ENCODE results near the gene ZC3HAV1.
"Not testable (repeated sequence)": the region's sequence is repeated elsewhere in the genome, so short reads cannot be mapped to it uniquely, and the experiment has no call there.

ZC3HAV1 gene

DNA sequence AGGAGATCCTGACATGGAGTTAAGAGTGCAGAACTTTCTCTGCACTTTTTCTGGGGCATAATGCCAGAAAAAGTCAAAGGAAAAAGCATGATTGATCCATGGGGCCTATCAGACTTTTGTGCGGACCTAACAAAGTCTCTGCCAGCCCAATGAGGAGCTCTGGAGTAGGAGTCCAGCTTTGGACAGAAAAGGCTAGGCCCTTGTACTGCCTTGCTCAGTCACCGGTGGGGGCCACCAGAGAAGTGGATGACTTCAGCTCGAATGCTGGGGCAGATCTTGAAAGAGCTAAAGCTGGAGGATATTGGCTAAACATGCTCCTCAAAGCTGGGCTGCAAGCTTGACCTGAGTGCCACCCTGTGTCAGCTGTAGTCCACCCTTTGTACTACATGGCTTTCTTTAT is 2.8 kb upstream of the ZC3HAV1 start:
- DNase-seq: no peak

DNA sequence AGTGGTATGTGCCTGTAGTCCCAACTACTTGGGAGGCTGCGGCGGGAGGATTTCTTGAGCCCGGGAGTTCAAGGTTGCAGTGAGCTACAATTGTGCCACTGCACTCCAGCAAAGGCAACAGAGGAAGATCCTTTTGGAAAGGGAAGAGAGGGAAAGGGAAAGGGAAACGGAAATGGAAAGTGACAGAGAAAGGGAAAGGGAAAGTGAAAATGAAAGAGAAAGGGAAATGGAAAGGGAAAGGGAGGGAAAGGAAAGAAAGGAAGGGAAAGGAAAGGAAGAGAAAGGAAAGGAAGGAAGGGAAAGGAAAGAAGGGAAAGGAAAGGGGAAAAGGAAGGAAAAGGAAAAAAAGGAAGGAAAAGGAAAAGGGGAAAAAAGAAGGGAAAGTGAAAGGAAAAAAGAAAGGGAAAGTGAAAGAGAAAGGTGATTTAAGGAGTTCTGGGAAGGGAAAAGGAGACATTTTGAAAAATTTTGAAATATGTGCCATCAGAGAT is 2.3 kb upstream of the ZC3HAV1 start:
- no peak for DNase-seq

- no peak for DNase-seq
These were observed 1.6 kb upstream of the ZC3HAV1 start for GRCh38 chr7:139111147-139111546.

DNA sequence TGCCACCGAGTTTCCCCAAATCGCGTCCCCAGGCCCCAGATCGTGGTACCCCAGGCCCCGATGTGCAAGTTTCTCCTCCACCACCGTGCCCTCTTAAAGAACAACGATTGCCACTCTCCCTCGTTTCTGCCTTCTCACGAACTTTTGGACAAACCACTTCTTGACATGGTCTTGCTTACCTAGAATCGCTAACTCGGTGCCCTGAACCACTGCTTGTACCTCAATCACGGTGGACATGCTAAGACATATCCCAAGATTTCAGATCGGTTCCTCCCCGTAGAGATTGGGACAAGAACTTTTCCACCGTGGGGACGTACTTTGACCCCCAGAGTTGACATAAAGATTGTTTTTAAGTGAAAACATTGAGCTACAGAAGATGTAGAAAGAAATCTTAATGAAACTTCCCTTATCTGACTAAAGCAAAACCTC is 477 bp upstream of the ZC3HAV1 start:
- DNase-seq: no peak

DNA sequence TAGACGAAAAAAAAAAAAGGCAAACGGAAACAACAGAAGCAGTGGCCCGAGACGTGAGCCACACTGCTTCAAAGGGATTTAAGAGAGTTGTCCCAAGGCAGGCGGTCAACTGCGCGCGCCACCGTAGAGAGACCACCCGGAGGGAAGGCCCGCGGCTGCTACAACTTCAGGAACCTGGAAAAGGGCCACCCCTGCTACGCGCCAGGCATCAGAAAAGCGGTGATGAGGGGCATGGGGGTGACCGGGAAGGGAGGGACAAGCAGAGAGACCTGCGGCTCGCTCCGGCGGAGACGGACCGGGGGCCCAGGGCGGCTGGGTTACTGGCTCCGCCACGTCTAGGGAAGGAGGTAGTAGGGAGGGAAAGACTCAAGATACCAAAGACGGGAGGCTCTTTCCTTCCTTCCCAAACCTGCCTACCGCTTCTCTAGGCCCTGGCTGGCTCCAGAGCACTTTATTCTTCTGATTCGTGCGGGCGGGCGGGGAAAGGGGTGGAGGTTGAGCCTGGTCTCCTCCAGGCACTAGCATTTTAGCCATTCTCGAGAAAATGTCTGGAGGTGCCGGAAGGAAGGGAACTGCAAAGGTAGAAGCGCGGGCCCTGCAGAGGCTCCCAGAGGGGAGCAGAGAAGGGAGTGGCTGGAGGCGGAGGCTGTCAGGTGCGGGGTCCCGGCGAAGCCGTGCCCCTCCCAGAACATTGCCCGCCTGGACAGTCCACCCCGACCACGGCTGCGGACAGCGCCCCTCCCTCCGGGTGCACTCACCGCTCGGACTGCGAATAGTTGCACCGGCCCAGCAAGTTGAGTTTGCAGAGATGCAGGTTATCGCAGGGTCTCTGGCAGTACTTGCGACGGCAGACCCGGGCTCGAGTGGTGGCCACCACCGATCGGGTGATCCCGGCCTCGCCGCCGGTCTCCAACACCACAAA is 993 bp downstream of the ZC3HAV1 start:
- DNase-seq: no peak

GRCh38 chr7:139106959-139107358 is 2.6 kb downstream of the ZC3HAV1 start:
- DNase-seq: no peak

DNA sequence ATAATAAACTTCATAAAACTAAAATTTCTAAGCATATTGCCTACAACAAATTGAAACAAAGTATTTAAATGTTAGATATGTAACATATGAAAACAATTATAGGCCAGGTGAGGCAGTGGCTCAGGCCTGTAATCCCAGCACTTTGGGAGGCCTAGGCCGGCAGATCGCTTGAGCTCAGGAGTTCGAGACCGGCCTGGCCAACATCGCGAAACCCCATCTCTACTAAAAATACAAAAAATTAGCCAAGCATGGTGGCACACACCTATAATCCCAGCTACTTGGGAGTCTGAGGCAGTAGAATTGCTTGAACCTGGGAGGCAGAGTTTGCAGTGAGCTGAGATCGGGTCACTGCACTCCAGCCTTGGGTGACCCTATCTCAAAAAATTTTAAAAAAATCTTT is 3.3 kb downstream of the ZC3HAV1 start:
- DNase-seq: not testable (repeated sequence)

DNA sequence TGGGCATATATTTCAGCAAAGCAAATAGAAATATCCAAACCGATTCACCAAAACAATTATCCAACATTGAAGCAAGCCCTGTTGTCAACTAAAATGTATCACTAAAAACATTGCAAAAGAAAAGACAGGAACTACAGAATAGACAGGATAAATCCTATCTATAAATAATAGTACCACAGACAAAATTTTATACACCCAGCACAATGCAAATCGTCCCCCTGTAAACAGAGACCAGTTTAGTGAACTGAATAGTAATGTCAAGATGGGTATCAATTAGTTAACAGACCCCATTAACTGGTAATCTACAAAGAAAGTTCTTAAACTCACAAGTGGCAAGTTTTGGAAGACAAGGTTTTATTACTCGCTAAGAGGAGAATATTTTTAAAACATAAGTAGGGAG is 4.0 kb downstream of the ZC3HAV1 start:
- no peak for DNase-seq

DNA sequence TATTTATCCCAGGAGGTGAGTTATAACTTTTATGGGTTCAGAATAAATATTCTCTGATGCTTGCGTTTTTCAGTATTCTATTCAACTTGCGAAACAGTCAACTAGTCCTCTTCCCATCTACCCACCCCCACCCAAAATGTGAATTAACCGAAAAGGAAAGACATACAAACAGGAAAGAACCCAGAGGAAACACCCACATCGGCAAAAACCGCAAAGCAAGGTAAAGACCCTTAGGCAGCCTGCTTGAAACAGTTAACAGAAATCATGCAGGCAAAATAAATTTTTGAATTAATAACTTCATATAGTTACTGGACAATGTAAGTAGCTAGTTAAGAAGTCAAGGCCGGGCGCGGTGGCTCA is 5.4 kb downstream of the ZC3HAV1 start:
- no peak for DNase-seq

GRCh38 chr7:139103057-139103815 is 6.3 kb downstream of the ZC3HAV1 start:
- DNase-seq: no peak

- DNase-seq: not testable (repeated sequence)
These were observed 7.8 kb downstream of the ZC3HAV1 start for GRCh38 chr7:139101637-139102158.

DNA sequence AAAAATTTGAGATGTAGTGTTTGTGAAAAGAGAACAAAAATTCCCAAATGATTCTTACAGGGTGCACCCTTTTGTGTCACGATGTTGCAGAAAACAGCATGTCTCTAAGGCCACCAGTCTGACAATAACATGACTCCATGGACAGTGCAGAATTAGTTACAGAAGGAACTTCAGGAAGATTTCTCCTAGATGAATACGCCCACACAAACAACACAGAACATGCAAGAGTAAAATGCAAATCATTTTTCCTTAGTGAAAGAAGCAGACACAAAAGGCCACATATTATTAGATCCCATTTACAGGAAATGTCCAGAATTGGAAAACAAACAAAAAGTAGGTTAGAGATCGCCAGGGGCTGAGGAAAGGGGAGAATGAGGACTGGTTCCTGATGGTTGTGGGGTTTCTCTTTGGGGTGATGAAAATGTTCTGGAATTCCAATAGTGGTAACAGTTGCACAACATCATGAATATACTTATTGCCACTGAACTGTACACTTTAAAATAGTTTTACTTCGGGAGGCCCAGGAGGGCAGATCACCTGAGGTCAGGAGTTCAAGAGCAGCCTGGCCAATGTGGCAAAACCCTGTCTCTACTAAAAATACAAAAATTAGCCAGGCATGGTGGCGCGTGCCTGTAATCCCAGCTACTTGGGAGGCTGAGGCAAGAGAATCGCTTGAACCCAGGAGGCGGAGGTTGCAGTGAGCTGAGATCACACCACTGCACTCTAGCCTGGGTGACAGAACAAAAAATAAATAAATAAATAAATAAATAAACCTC is 10.2 kb downstream of the ZC3HAV1 start:
- no peak for DNase-seq

DNA sequence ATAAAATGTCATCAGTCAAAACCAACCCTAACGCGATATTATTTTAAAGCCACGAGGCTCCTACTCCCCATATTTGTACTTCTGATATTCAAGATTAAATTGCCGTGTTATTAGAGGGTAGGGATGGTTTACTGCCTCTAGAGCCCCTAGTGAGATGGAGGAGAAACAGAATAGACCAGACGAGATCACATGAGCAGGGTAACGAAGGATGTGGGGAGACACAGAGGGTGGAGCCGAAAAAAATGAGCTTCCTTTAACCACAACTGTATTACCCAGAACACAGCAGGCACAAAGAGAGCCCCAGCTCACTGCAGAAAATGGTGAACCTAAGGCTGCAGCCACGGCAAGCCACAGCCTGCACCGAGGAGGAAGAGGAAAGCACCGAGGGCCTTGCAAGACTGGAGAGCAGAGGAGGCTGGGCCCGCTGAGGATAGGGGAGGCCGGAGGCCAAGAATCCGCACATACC is 14.3 kb downstream of the ZC3HAV1 start:
- no peak for DNase-seq

GRCh38 chr7:139094596-139094995 is 14.9 kb downstream of the ZC3HAV1 start:
- DNase-seq: no peak

GRCh38 chr7:139094030-139094429 is 15.5 kb downstream of the ZC3HAV1 start:
- DNase-seq: no peak

DNA sequence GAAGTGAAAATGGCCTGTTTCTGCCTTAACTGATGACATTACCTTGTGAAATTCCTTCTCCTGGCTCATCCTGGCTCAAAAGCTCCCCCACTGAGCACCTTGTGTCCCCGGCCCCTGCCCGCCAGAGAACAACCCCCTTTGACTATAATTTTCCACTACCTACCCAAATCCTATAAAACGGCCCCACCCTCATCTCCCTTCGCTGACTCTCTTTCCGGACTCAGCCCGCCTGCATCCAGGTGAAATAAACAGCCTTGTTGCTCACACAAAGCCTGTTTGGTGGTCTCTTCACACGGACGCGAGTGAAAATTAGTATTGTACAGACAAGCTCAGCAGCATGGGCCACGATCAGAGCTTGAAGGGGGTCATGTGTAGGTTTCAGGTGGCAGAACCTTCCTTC is 16.0 kb downstream of the ZC3HAV1 start:
- not testable (repeated sequence) for DNase-seq

DNA sequence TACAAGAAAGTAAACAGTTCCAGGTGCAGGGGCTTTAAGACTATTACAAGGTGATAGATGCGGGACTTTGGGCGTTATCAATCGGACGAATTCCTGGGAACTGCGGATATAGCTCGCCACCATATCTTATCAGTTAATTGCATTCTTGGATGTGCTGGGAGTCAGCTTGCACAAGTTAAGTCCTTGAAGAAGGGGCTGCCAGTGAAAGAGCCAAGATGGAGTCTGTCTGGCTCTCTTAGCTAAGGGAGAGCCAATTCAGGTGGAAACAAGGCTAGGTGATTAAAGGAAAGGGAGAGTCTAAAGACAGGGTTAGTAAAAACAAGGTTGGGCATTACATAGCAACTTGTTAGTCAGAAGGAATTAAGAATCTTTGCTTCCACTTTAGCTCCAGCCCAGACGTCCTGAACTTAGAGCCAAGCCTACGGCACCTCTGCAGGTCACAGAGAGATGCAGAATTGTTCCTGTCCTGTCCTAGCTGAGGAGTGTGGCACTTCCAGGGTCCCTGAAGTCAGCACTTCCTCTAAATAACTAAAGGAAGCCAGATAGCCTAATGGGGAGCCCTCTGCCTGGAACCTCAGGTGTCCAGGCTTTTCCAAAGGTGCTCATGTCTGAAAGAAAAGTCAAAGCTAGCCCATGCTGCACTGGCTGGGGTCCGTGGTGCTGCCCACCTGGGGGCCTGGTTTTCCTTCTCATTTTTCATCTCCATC is 17.3 kb downstream of the ZC3HAV1 start:
- DNase-seq: no peak

DNA sequence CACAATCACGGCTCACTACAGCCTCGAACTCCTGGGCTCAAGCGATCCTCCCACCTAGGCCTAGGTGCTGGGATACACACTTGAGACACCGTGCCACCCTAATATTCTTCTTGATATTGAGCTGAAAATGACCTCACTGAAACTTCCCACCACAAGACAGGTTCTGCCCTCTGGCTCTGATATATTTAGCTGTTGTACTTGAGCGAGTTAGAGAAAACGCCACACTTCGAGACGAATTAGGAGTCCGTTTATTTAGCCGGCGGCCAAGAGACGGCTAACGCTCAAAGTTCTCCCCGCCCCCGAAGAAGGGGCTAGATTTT is 17.9 kb downstream of the ZC3HAV1 start:
- no peak for DNase-seq

GRCh38 chr7:139089118-139089517 is 20.4 kb downstream of the ZC3HAV1 start:
- DNase-seq: no peak

DNA sequence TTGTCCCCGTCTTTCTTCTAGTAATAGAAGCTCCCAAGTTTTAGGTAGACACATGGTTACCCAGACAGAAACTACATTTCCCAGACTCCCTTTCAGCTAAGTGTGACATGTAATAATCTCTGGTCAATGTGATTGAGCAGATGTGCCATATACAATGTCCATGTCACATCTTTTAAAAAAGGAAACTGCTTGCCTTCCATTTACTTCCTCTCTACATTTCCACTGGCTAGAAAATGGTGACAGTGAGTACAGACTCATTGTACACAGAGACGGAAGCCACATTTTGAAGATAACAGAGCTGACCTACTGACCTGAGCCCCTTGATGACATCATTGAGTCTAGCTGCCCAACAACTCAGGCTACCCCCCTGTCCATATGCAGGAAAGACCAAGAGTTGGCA is 21.3 kb downstream of the ZC3HAV1 start:
- no peak for DNase-seq

- DNase-seq: no peak
These were observed 22.3 kb downstream of the ZC3HAV1 start for GRCh38 chr7:139087212-139087611.

DNA sequence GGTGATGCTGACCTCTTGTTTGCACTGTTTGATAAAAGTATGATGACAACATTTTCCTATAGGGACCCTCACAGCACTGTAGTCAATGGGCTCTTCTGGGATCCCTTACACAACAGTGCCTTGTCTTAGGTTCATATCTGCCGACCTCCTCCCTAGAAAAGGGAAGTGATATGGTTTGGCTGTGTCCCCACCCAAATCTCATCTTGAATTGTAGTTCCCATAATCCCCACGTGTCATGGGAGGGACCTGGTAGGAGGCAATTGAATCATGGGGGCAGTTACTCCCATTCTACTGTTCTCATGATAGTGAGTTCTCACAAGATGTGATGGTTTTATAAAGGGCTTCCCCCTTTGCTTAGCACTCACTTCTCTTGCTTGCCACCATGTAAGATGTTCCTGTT is 23.1 kb downstream of the ZC3HAV1 start:
- no peak for DNase-seq

Data from stimulated activated CD4-positive, alpha-beta T cell treated with anti-CD3 and anti-CD28 coated beads, Interleukin-12 subunit alpha, Interleukin-12 subunit beta, amount 100 ng/mL, for 4 hours (primary cell).